Stimulated activated CD4-positive, alpha-beta T cell treated with anti-CD3 and anti-CD28 coated beads, Interleukin-4, amount 100 ng/mL, for 1 hour (primary cell): ENCODE data around the gene CHMP2A.
"Not testable (repeated sequence)": the region's sequence is repeated elsewhere in the genome, so short reads cannot be mapped to it uniquely, and the experiment has no call there.

ENCODE experiments used
- DNase-seq: peaks from one replicate; pipeline ENCODE4 v3.0.0-alpha.2; 2020

CHMP2A gene

DNA sequence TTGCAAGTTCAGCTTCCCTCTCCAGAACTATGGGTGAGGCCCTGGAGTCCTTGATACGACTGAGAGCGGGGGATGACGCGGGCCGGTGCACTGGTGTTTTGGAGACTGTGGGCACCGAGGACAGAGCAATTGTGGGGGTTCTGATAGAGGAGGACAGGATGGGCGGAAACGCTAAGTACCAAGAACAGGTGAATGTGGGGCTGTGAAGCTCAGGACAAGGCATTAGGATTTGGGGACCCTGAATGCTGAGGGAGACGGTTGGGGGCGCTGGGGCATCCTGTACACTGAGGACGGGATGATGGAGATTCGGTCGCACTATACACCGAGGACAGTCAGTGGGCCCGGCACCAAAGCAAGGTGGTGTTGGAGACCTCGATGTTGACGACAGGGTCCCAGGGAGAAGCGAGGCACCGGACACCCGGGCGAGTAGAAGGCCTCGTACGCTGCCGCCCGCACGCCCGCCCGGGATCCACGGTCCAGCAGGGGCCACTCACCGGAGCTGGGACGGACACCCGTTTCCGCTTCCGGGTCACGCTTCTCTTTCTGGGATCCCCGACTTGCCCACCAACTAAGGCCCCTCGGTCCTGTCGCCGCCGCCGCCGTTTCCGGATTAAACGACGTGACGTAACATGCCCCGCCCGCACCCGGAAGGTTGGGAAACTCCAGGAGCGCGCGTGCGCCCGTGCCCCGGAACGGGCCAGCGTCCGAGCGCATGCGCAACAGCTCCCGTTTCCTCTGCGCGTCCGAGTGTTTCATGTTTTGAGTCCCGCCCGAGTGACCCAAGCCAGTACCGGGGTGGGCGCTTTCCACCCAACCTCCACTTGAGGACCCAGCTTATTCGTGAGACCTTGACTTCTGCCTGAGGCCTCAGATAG lies at the start of gene CHMP2A:
TSS of gene CHMP2A (minus strand) at position 612 of the 875 bp plus-strand sequence. CDS start 893 bp downstream, outside the sequence.
- peak; percentile 98 for DNase-seq

DNA sequence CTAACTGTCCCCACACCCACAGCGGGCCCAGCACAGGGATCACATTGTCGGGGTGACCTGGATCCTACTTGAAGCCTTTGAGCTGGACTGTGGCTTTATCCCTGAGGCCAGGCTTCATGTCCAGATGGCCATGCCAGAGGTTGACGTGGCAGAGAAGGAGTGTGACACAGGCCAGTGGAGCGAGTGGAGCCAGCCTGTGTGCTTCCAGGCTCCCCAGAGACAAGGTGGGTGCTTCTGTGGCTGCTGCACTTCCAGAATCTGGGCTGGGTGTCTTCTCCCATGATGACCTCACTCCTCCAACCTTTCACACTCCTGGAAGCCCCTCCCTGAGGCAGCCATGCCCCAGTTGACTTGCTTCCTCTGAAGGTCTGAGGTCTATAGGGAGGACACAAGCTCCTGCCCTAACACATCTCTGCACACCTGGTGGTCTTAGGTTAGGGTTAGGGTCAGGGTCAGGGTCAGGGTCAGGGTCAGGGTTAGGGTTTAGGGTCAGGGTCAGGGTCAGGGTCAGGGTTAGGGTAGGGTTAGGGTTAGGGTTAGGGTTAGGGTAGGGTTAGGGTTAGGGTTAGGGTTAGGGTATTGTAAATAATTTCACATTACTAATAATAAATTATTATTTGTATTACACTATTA lies 31.3 kb upstream of the CHMP2A start:
- no peak for DNase-seq

DNA sequence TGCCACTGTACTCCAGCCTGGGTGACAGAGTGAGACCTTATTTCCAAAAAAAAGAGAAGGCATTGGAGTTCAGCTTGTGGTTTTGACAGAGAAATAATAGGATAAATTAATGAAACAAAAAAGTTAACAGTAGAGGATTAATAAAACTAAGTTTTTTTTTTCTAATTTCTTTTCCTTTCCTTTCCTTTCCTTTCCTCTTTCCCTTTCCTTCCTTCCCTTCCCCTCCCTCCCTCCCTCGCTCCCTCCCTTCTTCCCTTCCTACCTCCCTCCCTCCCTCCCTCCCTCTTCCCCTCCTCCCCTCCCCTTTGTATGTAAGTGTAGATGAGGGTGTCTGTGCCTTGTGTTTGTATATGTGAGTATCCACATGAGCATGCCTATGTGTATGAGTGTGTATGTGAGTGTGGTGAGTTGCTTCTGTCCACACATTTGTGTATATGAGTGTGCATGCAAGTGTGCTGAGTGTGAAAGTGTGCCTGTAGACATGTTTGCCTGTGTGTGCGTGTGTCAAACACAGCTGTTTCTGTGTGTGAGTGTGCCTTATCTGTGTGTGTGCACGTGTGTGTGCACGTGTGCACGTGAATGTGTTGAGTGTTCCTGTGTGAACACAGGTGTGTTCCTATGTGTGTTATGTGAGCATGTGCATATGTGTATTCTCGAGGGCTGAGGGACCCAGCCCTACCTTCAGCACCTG lies 30.7 kb upstream of the CHMP2A start:
- no peak for DNase-seq

DNA sequence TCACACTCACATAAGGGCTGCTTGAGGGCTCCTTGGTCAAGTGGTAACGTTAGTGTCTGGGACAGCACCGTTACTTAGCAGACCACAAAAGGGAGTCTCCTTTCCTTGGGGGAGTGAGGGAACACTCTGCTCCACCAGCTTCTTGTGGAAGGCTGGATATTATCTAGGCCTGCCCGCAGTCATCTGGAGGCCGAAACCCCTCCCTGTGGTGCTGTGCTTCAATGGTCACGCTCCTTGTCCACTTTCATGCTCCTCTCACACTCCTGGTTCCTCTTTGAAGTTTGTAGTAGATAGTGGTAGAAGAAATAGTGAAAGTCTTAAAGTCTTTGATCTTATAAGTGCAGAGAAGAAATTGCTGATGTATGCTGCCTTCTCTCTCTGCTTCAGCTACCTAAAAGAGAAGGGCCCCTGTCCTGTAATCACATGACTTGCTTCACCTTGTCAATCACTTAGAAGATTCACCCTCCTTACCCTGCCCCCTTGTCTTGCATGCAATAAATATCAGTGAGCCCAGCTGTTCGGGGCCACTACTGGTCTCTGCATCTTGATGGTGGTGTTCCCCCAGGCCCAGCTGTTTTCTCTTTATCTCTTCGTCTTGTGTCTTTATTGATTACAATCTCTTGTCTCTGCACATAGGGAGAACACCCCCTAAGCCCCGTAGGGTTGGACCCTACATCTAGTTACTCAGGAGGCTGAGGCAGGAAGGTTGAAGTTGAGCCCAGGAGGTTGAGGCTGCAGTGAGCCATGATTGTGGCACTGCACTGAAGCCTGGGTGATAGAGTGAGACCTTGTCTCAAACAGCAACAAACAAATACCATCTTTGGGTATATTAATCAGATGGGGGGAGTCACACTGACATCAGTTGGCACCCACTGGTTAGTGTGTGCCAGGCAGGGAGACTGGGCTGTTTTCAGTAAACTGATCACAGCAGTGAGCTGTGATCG lies 29.9 kb upstream of the CHMP2A start:
- no peak for DNase-seq

DNA sequence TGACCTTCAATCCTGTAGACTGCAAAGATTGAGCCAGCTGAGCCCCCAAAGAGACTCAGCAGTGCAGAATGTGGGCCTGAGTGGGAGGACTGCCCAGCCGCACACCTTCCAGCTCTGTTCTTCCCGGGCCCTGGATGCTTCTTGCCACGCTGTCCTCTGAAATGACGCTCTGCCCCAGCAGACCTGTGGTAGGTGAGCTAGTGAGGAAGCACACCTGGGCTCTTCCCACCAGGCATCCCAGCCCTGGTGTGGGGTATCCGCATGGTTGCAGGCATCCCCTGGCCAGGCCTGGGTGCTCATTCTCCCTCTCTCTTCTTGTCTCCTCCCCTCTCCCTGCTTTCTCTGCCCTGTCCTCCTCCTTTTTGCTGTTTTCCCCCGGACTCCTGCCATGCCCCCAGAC lies 28.1 kb upstream of the CHMP2A start:
- no peak for DNase-seq

DNA sequence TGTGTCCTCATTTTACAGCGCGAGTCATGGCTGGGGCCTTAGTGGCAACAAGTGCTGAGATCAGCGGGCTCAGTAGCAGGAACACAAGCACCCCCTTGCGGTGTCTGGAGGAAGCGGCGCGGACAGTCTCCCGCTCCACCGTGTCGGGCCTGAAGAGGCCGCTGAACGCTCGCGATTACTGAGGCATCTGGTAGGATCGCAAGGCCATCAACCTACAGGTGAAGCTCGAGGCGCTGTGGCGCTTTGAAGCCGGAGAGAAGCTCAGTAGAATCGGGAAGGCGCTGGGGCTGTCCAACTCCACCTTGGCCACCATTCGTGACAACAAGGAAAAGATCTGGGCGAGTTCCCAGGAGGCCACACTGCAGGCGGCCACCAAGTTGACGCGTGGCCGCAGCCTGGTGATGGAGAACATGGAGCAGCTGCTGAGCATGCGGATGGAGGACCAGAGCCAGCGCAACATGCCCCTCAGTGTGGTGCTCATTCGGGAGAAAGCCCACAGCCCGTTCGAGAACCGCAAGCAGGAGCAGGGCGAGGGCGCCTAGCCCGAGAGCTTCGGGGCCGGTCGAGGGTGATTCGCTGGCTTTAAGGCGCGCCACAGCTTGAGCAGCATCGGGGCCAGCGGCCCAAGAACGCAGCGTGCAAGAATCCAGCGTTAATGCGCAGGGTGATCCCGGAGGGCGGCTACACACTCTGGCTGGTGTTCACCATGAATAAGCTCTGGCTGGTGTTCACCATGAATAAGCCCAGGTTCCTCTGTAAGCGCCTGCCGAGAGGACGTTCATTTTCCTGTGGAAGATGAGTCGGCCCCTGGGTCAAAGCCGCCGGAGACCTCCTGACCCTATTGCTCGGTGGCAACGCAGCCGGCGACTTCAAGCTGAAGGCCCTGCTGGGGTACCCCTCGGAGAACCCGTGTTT lies 26.6 kb upstream of the CHMP2A start:
- peak; percentile 90 for DNase-seq

DNA sequence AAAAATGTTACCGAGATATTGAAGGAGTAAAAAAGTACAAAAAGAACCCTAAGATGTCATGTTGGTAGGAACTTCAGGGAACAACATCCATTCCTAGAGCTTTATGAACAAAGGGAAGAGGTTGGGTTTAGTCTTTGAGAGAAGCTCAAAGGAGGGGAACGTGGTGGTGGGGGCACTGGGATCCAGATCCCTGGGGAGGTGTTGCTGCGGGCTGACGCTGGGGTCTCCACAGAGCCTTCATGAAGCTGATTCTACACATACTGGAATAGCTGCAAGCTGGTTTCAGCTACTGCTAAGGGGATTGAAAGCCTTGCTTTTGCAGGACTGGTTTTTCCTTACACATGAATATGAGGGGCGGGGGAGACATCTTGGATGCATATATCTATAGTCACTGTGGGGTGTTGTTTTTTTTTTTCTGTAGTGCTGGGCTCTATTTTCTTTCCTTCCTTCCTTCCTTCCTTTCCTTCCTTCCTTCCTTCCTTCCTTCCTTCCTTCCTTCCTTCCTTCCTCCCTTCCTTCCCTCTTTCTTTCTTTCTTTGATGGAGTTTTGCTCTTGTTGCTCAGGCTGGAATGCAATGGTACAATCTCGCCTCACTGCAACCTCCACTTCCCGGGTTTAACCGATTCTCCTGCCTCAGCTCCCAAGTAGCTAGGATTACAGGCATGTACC lies 24.7 kb upstream of the CHMP2A start:
- no peak for DNase-seq

DNA sequence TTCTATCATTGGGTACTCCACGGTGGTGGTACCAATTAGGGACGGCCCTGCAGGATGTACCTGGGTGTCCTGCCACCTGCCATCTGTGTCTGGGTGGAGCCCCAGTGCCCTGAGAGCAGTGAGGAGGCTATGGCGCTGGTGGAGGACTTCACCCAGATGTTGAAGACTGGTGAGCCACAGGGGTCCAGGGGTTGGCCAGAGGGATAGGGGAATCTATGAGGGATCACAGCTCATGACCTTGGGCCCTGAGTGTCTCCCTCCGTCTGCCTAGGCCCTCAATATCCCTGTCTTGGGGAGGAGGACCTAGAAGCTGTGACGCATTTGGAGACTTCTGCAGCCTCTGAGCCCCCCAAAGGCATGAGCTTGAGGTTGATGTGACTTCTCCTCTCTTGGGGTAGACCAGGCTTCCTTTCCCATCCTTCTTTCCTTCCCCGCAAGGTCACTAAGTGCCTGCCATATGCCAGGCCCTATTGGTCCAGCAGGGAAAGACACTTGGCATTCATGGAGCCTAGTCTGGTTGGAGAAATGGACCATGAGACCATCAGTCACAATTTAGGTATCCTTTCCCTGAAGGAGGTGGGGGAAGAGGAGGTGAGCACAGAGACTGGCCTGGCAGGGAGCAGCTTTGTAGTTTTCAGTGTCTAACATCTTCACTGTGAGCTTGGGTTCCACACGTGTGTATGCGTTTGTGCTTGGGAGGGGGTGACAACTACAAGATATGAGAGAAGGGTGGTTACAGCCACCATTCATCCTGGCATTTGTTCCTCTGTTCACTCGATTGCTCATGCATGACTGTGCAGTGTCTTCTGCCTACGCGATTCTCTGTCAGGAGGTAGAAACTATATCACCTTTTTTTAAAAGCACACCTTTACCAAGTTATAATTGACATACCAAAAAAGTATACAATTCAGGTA lies 23.4 kb upstream of the CHMP2A start:
- no peak for DNase-seq

DNA sequence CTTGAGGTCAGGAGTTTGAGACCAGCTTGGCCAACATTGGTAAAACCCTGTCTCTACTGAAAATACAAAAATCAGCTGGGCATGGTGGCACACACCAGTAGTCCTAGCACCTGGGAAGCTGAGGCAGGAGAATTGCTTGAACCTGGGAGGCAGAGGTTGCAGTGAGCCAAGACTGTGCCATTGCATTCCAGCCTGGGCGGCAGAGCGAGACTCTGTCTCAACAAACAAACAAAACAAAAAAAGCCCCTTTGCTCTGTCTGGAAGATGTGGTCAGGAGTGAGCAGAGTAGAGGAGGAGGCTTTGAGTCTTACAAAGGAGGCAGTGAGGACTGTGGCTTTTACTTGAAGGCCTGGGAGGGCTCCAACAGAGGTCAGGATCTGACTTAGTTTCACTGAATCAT lies 22.7 kb upstream of the CHMP2A start:
- DNase-seq, result not testable (repeated sequence)

DNA sequence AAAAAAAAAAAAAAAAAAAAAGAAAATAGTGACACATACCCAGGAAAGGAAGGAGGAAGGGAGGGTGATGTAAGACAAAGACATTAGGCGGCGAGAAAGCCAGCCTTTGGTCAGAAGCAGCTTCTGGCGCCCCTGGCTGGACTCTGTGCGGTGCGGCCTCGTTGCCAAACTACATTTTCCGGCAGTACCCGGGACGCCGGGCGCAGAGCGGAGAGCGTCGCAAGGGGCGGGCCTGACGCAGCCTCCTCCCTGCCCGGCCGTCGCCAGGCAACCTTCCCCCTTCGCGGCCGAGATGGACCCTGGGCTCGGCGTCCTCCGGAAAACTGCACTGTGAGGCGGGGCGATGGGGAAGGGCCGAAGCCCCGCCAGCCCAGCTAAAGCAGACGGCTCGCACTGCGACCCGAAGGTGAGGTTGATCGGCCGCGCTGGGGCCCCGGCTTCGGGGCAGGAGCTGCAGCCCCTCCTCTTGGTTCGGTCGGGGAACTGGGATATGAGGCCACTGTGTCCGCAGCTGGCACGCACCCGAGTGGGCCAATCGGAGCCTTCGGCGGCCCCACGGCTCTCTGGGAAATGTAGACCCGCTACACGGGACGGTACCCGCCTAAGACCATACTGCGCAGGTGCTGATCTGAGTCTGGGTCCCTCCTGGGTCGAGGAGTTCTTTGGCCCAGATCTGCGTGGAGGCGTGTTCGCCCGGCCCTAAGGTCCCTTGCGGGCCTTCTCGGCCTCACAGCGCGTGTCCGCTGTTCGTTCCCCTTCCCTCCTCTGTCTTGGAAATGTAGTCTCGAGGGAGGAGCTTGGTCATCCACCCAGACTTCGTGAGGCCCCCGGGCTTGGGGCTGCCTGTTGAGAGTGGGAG lies 20.5 kb upstream of the CHMP2A start:
- DNase-seq, result peak; percentile 76

DNA sequence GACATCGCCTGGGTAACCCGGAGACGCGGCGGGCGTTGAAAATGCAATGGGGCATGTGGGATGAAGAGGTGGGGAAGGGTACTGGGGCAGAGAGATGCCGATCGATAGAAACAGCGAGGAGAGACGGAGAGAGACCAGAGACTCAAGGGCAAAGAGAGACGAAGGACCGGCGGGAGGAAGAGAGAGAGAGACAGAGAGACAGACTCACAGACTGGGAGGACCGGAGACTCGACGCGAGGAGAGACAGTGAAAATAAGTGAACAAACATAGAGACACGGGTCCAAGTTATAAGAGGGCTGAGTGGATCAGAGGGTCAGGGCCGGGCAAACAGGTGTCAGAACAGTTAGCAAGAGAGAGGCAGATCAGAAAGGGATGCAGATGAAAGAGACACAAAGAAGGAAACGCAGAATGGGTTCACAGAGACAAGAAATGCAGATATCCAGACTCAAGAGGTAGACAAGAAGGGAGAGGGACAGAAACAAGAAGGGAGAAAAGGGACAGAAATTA lies 18.8 kb upstream of the CHMP2A start:
- DNase-seq, result no peak

DNA sequence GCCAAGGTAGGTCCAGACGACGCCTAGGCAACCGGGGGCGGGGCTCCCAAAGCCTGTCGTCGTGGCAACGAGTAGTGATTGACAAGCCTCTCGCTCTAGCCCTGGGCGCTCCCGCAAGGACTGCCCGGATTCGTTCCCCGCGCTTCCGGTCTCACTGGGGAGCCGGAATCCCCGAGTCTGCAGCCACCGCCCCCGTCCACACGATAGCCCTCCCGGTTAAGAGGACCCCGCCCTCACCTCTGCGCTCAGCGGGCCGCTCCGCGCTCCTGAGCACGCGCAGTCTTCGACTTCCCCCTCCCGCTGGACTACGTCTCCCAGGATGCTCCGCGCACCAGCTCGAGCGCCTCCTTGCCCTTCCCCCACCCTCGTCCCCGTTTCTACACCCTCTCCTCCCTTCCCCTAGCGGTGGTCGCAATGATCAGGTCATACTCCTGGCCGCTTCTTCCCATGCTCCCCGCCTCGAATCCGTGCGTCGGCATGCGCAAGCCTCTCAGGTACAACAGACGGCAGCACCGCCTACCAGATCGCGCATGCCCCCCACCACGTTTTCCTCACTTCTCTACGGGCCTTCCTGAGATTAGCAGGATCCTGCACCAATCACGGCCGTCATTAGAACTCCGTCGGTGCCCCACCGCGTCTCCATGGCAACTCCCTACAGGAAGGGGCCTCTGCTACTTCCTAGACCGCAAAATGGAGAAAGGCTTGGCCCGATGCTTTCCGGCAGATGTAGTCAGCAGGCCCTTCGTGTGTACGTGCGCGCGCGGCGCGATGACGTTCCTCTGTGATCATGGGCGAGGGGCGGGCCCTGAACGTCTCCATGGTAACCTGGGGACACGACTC lies 18.1 kb upstream of the CHMP2A start, which contains the start of gene MZF1:
TSS of gene MZF1 (minus strand) at position 518 of the 840 bp plus-strand sequence. CDS start 1,946 bp downstream, outside the sequence.
- peak; percentile 100 for DNase-seq

DNA sequence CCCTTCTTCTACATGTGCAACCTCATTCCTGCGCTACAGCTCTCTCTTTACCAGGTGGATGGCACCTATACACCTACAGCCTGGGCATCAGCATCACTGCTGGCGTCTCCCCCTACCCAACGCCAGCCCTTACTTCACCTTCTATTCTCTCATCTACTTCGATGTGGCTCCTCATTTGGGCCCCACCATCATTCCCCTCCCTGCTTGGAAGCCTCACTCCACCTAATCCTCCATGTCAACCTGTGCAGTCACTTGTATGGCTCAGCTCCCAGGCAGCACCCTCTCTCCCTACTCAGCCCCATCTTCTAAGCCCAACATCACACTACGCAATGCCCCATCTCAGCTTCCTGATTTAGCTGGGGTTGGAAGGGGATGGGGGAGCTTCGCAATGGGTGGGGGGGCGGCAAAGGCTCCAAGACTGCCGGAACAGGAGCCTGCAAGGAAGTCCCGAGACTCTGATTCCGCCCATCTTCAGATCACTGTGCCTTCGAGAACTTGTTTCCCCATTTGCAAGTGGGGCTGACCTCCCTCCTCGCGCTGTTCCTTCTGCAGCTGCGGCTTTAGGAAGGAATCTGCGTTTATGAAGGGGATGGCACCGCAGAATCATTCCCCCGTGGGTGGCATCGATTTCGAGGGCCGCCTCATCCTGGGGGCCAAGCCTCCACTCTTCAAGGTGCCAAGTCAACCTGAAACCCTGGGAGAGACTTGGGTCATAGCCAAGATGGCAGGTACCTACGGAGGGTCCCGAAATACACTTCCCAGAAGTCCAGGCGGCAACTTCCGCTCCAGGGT lies 17.3 kb upstream of the CHMP2A start:
- DNase-seq, result no peak

DNA sequence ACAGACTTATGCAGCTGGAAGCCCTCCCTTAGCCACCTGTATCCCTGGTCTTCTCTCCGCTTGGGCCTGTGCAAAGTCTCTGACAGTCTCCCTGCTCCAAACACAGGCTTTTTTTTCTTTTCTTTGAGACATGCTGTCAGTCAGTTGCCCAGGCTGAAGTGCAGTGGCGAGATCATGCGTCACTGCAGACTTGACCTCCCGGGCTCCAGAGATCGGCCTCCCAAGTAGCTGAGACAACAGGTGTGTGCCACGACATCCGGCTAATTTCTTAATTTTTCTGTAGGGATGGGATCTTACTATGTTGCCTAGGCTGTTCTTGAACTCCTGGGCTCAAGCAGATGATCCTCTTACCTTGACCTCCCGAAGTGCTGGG lies 16.7 kb upstream of the CHMP2A start:
- DNase-seq, result no peak

DNA sequence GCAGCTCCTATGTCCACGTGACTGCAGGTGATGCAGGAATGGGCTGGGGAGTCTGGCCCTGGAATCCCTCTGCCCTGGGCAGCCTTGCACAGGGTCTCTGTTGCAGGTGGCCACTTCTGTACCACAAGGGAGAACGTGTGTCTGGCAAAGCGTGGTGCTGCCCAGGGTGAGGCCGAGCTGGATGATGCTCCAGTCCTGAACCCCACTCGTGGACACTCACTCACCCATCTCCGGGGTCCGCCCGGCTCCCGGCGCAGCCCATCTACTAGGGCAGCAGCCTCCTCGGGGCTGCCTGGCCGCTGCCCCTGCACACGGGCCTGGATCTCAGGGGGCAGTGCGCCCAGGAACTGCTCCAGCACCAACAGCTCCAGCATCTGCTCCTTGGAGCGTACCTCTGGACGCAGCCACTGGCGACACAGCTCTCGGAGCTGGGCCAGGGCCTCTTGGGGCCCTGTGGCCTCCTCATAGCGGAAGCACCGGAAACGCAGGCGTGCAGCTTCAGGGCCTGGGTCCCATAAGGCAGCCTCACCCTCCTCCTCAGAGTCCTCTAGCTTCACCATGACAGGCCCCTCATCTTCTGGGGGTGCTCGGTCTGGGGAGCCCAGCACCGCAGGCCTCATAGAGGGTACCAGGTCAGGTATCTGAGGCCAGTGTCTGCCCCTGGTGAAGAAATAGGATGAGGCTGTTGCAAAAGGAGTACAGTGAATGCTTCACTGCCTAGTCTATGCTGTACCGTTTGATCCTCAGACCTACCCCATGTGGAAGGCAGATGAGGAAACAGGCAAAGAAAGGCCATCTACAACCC lies 16.1 kb upstream of the CHMP2A start:
- no peak for DNase-seq
